CD4-positive, CD25-positive, alpha-beta regulatory T cell (primary cell): ENCODE data around the gene LRCH3. TPM values are rescaled to one million over a fixed set of nuclear protein-coding genes. Genes with fewer than 3 reads are reported as not detected.
"Not testable (repeated sequence)": the region's sequence is repeated elsewhere in the genome, so short reads cannot be mapped to it uniquely, and the experiment has no call there.

Experiments
- ATAC-seq, 2 donors: fragments of 150-1000 bp; cut with Tn5 transposase; one replicate each; pipeline ENCODE4 v1.10.0; 2021; ENCODE audit warnings: low read depth in 2 of 2, moderate number of reproducible peaks in 2 of 2, moderate library complexity in 1 of 2
- DNase-seq, 3 donors: peaks; one replicate each; pipeline versions ENCODE4 v3.0.0 to v3.0.0-alpha.2; 2012 to 2022; ENCODE audit warnings: mixed read lengths in 1 of 3
- H3K27ac ChIP-seq: one replicate; pipeline ENCODE4 v1.7.0; 2013; ENCODE audit warnings: mild to moderate bottlenecking, low read length; ENCODE audit not compliant: insufficient read depth, poor library complexity, severe bottlenecking
- H3K27me3 ChIP-seq: one replicate; pipeline ENCODE4 v1.7.0; 2013; ENCODE audit warnings: low read length; ENCODE audit not compliant: control insufficient read depth, insufficient read depth
- H3K36me3 ChIP-seq: one replicate; pipeline ENCODE4 v1.7.0; 2013; ENCODE audit warnings: mild to moderate bottlenecking, low read length, moderate library complexity; ENCODE audit not compliant: control insufficient read depth, insufficient read depth
- H3K4me1 ChIP-seq: 2 replicates; pipeline ENCODE4 v1.7.0; 2013; ENCODE audit warnings: mild to moderate bottlenecking, low read length; ENCODE audit not compliant: insufficient read depth, control insufficient read depth, poor library complexity, severe bottlenecking
- H3K4me3 ChIP-seq: one replicate; pipeline ENCODE4 v1.7.0; 2013; ENCODE audit warnings: low read depth, mild to moderate bottlenecking, low read length, moderate library complexity
- H3K9me3 ChIP-seq, 2 experiments: 1 replicate in 1 of 2; 2 replicates in 1 of 2; pipeline ENCODE4 v1.7.0; 2013; ENCODE audit warnings: low read length in 2 of 2, mild to moderate bottlenecking in 1 of 2, moderate library complexity in 1 of 2; ENCODE audit not compliant: control insufficient read depth in 2 of 2
- H3K27ac Mint-ChIP-seq, 3 donors: one replicate each; pipeline ENCODE4 v1.8.0; 2020 to 2022; ENCODE audit warnings: mild to moderate bottlenecking in 3 of 3, mixed read lengths in 3 of 3, moderate library complexity in 2 of 3
- H3K27me3 Mint-ChIP-seq: one replicate; pipeline ENCODE4 v1.8.0; 2022; ENCODE audit warnings: mild to moderate bottlenecking, mixed read lengths
- H3K36me3 Mint-ChIP-seq: one replicate; pipeline ENCODE4 v1.8.0; 2020; ENCODE audit warnings: mixed read lengths
- H3K4me1 Mint-ChIP-seq, 4 donors: one replicate each; pipeline ENCODE4 v1.8.0; 2020 to 2022; ENCODE audit warnings: mixed read lengths in 4 of 4, mild to moderate bottlenecking in 1 of 4
- H3K4me3 Mint-ChIP-seq, 4 donors: one replicate each; pipeline ENCODE4 v1.8.0; 2020 to 2022; ENCODE audit warnings: mild to moderate bottlenecking in 4 of 4, mixed read lengths in 4 of 4, moderate library complexity in 3 of 4
- H3K9me3 Mint-ChIP-seq, 7 donors: one replicate each; pipeline ENCODE4 v1.8.0; 2020 to 2022; ENCODE audit warnings: mixed read lengths in 7 of 7, mild to moderate bottlenecking in 3 of 7, moderate library complexity in 2 of 7
- polyA plus RNA-seq, 4 donors: library from polyadenylated mRNA; unstranded; fragments of 300-500 nt; fragmentation: Illumina TruSeq; gene quantifications; one replicate each; pipeline ENCODE4 v1.2.3, GENCODE V29; 2021
- total RNA-seq: library from RNA; stranded (reverse); gene quantifications from one replicate; pipeline ENCODE4 v1.2.3, GENCODE V29; 2022

The LRCH3 gene
- total and polyA plus RNA-seq, 5 donors from 2014 or later, result 12.2 to 66.1 (median 17.5) TPM

GRCh38 chr3:197901626-197902025, 110.6 kb downstream of the LRCH3 start:
- Histone ChIP-seq H3K4me3 (no peak overlapping the region), H3K36me3 (no peaks in the 10 kb centered on the region), H3K27ac (no peak overlapping the region), H3K4me1 (peaks cover 7% of the 10 kb centered on the region), H3K9me3 (no peaks in the 10 kb centered on the region), H3K27me3 (no peaks in the 10 kb centered on the region)
- ATAC-seq (no peak), DNase-seq (no peak)
- no peaks in the 10 kb centered on the region for H3K27me3 Mint-ChIP-seq
- H3K4me3 Mint-ChIP-seq, result no peak overlapping the region
- H3K36me3 Mint-ChIP-seq, result no peaks in the 10 kb centered on the region
- peaks cover 3 to 10% (median 6%) of the 10 kb centered on the region in 4 donors for H3K4me1 Mint-ChIP-seq
- no peaks in the 10 kb centered on the region for H3K9me3 Mint-ChIP-seq
- peak overlapping the region in 1 of 3 donors; percentile 46 for H3K27ac Mint-ChIP-seq

- H3K27me3 Mint-ChIP-seq, result no peaks in the 10 kb centered on the region
- peaks cover 3 to 10% (median 6%) of the 10 kb centered on the region in 4 donors for H3K4me1 Mint-ChIP-seq
- peak; percentile 57 to 83 (median 70) for DNase-seq
- peak; percentile 83 to 85 for ATAC-seq
- peak overlapping the region in 3 of 4 donors; percentile 51 to 69 (median 63) for H3K4me3 Mint-ChIP-seq
- Histone ChIP-seq H3K27me3 (no peaks in the 10 kb centered on the region), H3K9me3 (no peaks in the 10 kb centered on the region), H3K4me3 (no peak overlapping the region), H3K4me1 (peaks cover 7% of the 10 kb centered on the region), H3K27ac (no peak overlapping the region), H3K36me3 (no peaks in the 10 kb centered on the region)
- peaks cover 3% of the 10 kb centered on the region for H3K36me3 Mint-ChIP-seq
- peak overlapping the region in 2 of 3 donors; percentile 64 to 73 for H3K27ac Mint-ChIP-seq
- H3K9me3 Mint-ChIP-seq, result no peaks in the 10 kb centered on the region
These were observed 115.2 kb downstream of the LRCH3 start for GRCh38 chr3:197906023-197906849.

- H3K27me3 Mint-ChIP-seq, result no peaks in the 10 kb centered on the region
- Histone ChIP-seq H3K27me3 (no peaks in the 10 kb centered on the region), H3K36me3 (no peaks in the 10 kb centered on the region), H3K27ac (no peak overlapping the region), H3K4me3 (no peak overlapping the region), H3K4me1 (peaks cover 7% of the 10 kb centered on the region), H3K9me3 (no peaks in the 10 kb centered on the region)
- H3K9me3 Mint-ChIP-seq, result no peaks in the 10 kb centered on the region
- peaks cover 3% of the 10 kb centered on the region for H3K36me3 Mint-ChIP-seq
- no peak overlapping the region for H3K27ac Mint-ChIP-seq
- peaks cover 3 to 10% (median 6%) of the 10 kb centered on the region in 4 donors for H3K4me1 Mint-ChIP-seq
- DNase-seq, result no peak
- no peak for ATAC-seq
- no peak overlapping the region for H3K4me3 Mint-ChIP-seq
These were observed 115.8 kb downstream of the LRCH3 start for GRCh38 chr3:197906850-197907187.

GRCh38 chr3:197907196-197907595, 116.1 kb downstream of the LRCH3 start:
- H3K27ac ChIP-seq, result no peak overlapping the region
- ATAC-seq (no peak), DNase-seq (no peak)
- no peaks in the 10 kb centered on the region for H3K27me3 Mint-ChIP-seq
- no peak overlapping the region for H3K4me3 Mint-ChIP-seq
- H3K27ac Mint-ChIP-seq, result no peak overlapping the region
- no peak overlapping the region for H3K4me3 ChIP-seq
- no peaks in the 10 kb centered on the region for H3K27me3 ChIP-seq
- no peaks in the 10 kb centered on the region for H3K9me3 Mint-ChIP-seq
- H3K9me3 ChIP-seq, result no peaks in the 10 kb centered on the region
- H3K4me1 Mint-ChIP-seq, result peaks cover 3 to 10% (median 6%) of the 10 kb centered on the region in 4 donors
- peaks cover 3% of the 10 kb centered on the region for H3K36me3 Mint-ChIP-seq
- no peaks in the 10 kb centered on the region for H3K36me3 ChIP-seq
- H3K4me1 ChIP-seq, result peaks cover 7% of the 10 kb centered on the region

GRCh38 chr3:197908550-197908949, 117.5 kb downstream of the LRCH3 start:
- H3K27ac Mint-ChIP-seq, ATAC-seq, H3K4me3 ChIP-seq, H3K27me3 Mint-ChIP-seq, H3K27me3 ChIP-seq, H3K4me1 Mint-ChIP-seq, DNase-seq, H3K9me3 Mint-ChIP-seq, H3K36me3 ChIP-seq, H3K9me3 ChIP-seq, H3K27ac ChIP-seq, H3K36me3 Mint-ChIP-seq, H3K4me3 Mint-ChIP-seq, H3K4me1 ChIP-seq: not testable (repeated sequence)

GRCh38 chr3:197908957-197909701, 118.1 kb downstream of the LRCH3 start:
- Histone ChIP-seq H3K4me1 (peaks cover 7% of the 10 kb centered on the region), H3K27me3 (no peaks in the 10 kb centered on the region), H3K36me3 (no peaks in the 10 kb centered on the region), H3K4me3 (no peak overlapping the region), H3K9me3 (no peaks in the 10 kb centered on the region), H3K27ac (no peak overlapping the region)
- Mint-ChIP-seq H3K4me3 (no peak overlapping the region), H3K9me3 (no peaks in the 10 kb centered on the region), H3K4me1 (peaks cover 3 to 10% (median 6%) of the 10 kb centered on the region in 4 donors), H3K27ac (no peak overlapping the region), H3K36me3 (peaks cover 3% of the 10 kb centered on the region), H3K27me3 (no peaks in the 10 kb centered on the region)
- ATAC-seq, result no peak
- DNase-seq, result no peak

GRCh38 chr3:197912741-197913476, 121.9 kb downstream of the LRCH3 start:
- Mint-ChIP-seq H3K4me3 (no peak overlapping the region), H3K27me3 (no peaks in the 10 kb centered on the region), H3K36me3 (peaks cover 3% of the 10 kb centered on the region), H3K4me1 (no peaks in the 10 kb centered on the region), H3K9me3 (no peaks in the 10 kb centered on the region), H3K27ac (no peak overlapping the region)
- no peak for DNase-seq
- no peaks in the 10 kb centered on the region for H3K4me1 ChIP-seq
- no peak for ATAC-seq
- no peaks in the 10 kb centered on the region for H3K36me3 ChIP-seq
- no peak overlapping the region for H3K4me3 ChIP-seq
- H3K27me3 ChIP-seq, result no peaks in the 10 kb centered on the region
- H3K27ac ChIP-seq, result no peak overlapping the region
- no peaks in the 10 kb centered on the region for H3K9me3 ChIP-seq
